Right lobe of liver (tissue), 6 donors: Measurements from ENCODE around the gene DCAF15. TPM values are rescaled to one million over a fixed set of nuclear protein-coding genes. Genes with fewer than 3 reads are reported as not detected.

Experiments
- ATAC-seq, 4 donors: fragments of 200-7000 bp; cut with Tn5 transposase; one replicate each; pipeline ENCODE4 v1.9.1; 2020; ENCODE audit warnings: mild to moderate bottlenecking in 4 of 4, moderate library complexity in 4 of 4
- DNase-seq, 3 donors: peaks; one replicate each; pipeline ENCODE4 v3.0.0-alpha.2; 2020
- H3K27ac ChIP-seq, 3 donors: fragments of 200-600 bp; one replicate each; pipeline ENCODE4 v1.8.0; 2022
- H3K27me3 ChIP-seq, 2 donors: fragments of 200-600 bp; one replicate each; pipeline ENCODE4 v1.8.0; 2022
- H3K36me3 ChIP-seq, 4 donors: fragments of 200-600 bp; sonication (generic) in 1 of 4; one replicate each; pipeline versions ENCODE4 v1.5.1 to v1.8.0; 2017 to 2022; ENCODE audit warnings: control low read depth in 1 of 4
- H3K4me1 ChIP-seq, 4 donors: fragments of 200-600 bp; sonication (generic) in 1 of 4; one replicate each; pipeline versions ENCODE4 v1.5.1 to v1.8.0; 2017 to 2022; ENCODE audit warnings: control low read depth in 1 of 4
- H3K4me3 ChIP-seq, 3 donors: fragments of 200-600 bp; one replicate each; pipeline ENCODE4 v1.8.0; 2022
- H3K9me3 ChIP-seq, 4 donors: fragments of 200-600 bp; sonication (generic) in 1 of 4; one replicate each; pipeline versions ENCODE4 v1.5.1 to v1.8.0; 2017 to 2022; ENCODE audit warnings: control low read depth in 1 of 4
- CTCF ChIP-seq, 4 donors: fragments of 200-600 bp in 3 of 4; fragments of 450-650 bp in 1 of 4; IDR thresholded peaks; one replicate each; pipeline versions ENCODE4 v1.5.1 to v1.8.0; 2016 to 2022; ENCODE audit warnings: antibody characterized with exemption in 4 of 4, mild to moderate bottlenecking in 2 of 4
- POLR2A ChIP-seq: fragments of 450-650 bp; IDR thresholded peaks from one replicate; pipeline ENCODE4 v1.6.1; 2017; ENCODE audit warnings: antibody characterized with exemption, mild to moderate bottlenecking
- WGBS: methylation state at CpG from one replicate; pipeline ENCODE4 v1.1.6; 2018; ENCODE audit warnings: low coverage, low lambda C conversion rate; ENCODE audit not compliant: insufficient coverage; ENCODE audit errors: missing lambda C conversion rate; 5-methylcytosine and 5-hydroxymethylcytosine counted together
- intact Hi-C, 2 donors: fragments of 100-400 bp; cut with DNase I; formaldehyde crosslinking; loops; one replicate each; pipeline versions ENCODE4 v1.11.2 to v1.14.1; 2022
- total RNA-seq, 6 experiments: library from RNA; depleted of rRNA in 2 of 6; stranded (reverse); fragments of >200 nt in 2 of 6; fragmentation: NEBNext Ultra II Directional in 3 of 6; extraction: Animal tissue kit (Norgen Biotek cat#: 25700) in 3 of 6; gene quantifications; one replicate each; pipeline versions ENCODE4 v1.1.0 to v1.2.4, GENCODE V29; 2016 to 2023
- donor health status: DM: no; HTN: yes; CAD: no.
- donor health status: DM: no; HTN: no; CAD: no.
- donor health status: DM: no; HTN: no; CAD: no.
- donor health status: DM: no; HTN: yes; CAD: no.
- donor health status: DM: no; HTN: yes; CAD: no.

The DCAF15 gene
- total RNA-seq, 6 experiments from 2014 or later: 5.6 to 8.7 (median 7.7) TPM

- WGBS: 81% methylated on average over 22 of the region's 55 CpGs
Observed at GRCh38 chr19:13961826-13962698, 9.8 kb downstream of the DCAF15 start.

GRCh38 chr19:13962699-13963602 lies 10.6 kb downstream of the DCAF15 start:
- H3K4me3 ChIP-seq: no peak overlapping the region
- no peaks in the 10 kb centered on the region for H3K4me1 ChIP-seq
- no peak overlapping the region for H3K27ac ChIP-seq
- TF ChIP-seq POLR2A (no peak), CTCF (IDR thresholded peaks at IDR 0.05) (no peak)
- no peaks in the 10 kb centered on the region for H3K27me3 ChIP-seq
- DNase-seq (peak in 1 of 3 donors; percentile 53), ATAC-seq (no peak)
- peaks cover 0 to 53% (median 21%) of the 10 kb centered on the region in 4 donors for H3K36me3 ChIP-seq
- intact Hi-C loops: no loop called here
- WGBS: 81% methylated on average over 23 of the region's 89 CpGs
- no peaks in the 10 kb centered on the region for H3K9me3 ChIP-seq

More at GRCh38 chr19:13961826-13962698, 9.8 kb downstream of the DCAF15 start:
- no peak for DNase-seq
- Histone ChIP-seq H3K4me3 (no peak overlapping the region), H3K4me1 (no peaks in the 10 kb centered on the region), H3K36me3 (peaks cover 0 to 47% (median 16%) of the 10 kb centered on the region in 4 donors), H3K27ac (no peak overlapping the region), H3K27me3 (no peaks in the 10 kb centered on the region), H3K9me3 (no peaks in the 10 kb centered on the region)
- TF ChIP-seq POLR2A (no peak), CTCF (IDR thresholded peaks at IDR 0.05) (no peak)
- ATAC-seq: no peak
- intact Hi-C loops: no loop called here

DNA sequence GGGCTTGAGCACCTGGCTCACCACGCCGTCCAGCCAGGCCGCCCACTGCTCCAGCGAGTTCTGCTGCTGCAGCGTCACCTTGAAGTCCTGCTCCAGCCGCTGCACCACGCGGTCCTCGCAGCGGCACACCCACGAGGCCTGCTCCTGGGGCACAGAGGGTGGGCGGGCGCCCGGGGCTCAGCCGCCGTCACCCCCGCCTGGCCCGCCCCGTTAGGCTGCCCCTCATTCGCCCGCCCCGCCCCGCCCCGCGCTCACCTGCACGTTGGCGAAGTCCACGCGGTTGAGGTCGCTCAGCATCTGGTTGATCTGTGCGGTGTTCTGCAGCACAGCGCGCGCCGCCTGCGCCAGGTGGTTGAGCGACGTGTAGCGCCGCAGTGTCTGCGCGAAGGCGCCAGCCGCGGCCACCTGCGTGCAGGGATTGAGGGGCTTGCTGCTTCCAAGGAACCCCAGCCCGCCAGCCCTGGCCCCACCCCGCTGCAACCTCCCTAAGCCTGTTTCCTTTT lies 11.3 kb downstream of the DCAF15 start:
- DNase-seq: no peak
- 90% methylated on average over 2 of the region's 48 CpGs for WGBS
- Histone ChIP-seq H3K36me3 (peaks cover 0 to 60% (median 25%) of the 10 kb centered on the region in 4 donors), H3K4me1 (no peaks in the 10 kb centered on the region), H3K27ac (no peak overlapping the region), H3K27me3 (no peaks in the 10 kb centered on the region), H3K9me3 (no peaks in the 10 kb centered on the region), H3K4me3 (no peak overlapping the region)
- intact Hi-C loops: no loop called here
- ATAC-seq: no peak
- TF ChIP-seq POLR2A (no peak), CTCF (IDR thresholded peaks at IDR 0.05) (no peak)

DNA sequence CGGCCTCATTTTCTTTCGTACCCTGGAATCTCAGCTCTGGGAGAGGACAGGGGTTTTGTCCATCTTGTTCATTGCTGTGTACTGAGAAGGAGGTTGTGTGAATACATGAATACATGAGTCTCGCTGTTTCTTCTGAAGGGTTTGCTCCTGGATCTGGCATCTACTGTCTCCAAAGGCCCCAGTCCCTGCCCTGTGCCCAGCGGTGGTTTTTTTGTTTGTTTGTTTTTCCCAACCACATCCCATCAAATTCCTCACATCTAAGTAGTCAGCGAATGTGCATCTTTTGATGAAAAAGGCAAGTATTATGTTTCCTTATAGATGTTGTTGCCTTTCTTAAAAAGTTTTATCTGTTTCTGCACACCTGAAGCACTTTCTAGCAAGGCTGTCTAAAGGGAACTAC lies 12.5 kb downstream of the DCAF15 start:
- TF ChIP-seq CTCF (IDR thresholded peaks at IDR 0.05): no peak
- no peak for TF ChIP-seq POLR2A
- DNase-seq: no peak
- Histone ChIP-seq H3K4me1 (no peaks in the 10 kb centered on the region), H3K27ac (no peak overlapping the region), H3K36me3 (peaks cover 0 to 66% (median 28%) of the 10 kb centered on the region in 4 donors), H3K9me3 (no peaks in the 10 kb centered on the region), H3K4me3 (no peak overlapping the region), H3K27me3 (no peaks in the 10 kb centered on the region)
- 80% methylated on average over 5 of the region's 5 CpGs for WGBS
- no peak for ATAC-seq
- intact Hi-C loops: no loop called here
